NCI-H2196 treated with DMSO at 0.1 percent for 48 hours (cell line): ENCODE data around the gene PRR15.

Source experiments
- DNase-seq: peaks from one replicate; lab custom pipeline; 2025; ENCODE audit not compliant: unreplicated experiment; lab: John Stamatoyannopoulos, UW

PRR15 gene

GRCh38 chr7:29567174-29567573, 3.5 kb downstream of the PRR15 start:
- DNase-seq: no peak

GRCh38 chr7:29569648-29570047, 6.0 kb downstream of the PRR15 start:
- DNase-seq: no peak

GRCh38 chr7:29572558-29572957, 8.9 kb downstream of the PRR15 start:
- no peak for DNase-seq

- no peak for DNase-seq
Observed at GRCh38 chr7:29573567-29573966, 9.9 kb downstream of the PRR15 start.

GRCh38 chr7:29574659-29575058, 11.0 kb downstream of the PRR15 start:
- no peak for DNase-seq

- DNase-seq: no peak
Observed at GRCh38 chr7:29587195-29587808, 23.7 kb downstream of the PRR15 start.

GRCh38 chr7:29588212-29588611, 24.6 kb downstream of the PRR15 start:
- no peak for DNase-seq

- no peak for DNase-seq
Observed at GRCh38 chr7:29588900-29589696, 25.5 kb downstream of the PRR15 start.

- DNase-seq: no peak
Observed at GRCh38 chr7:29592866-29593265, 29.2 kb downstream of the PRR15 start.

- no peak for DNase-seq
Observed at GRCh38 chr7:29593459-29593858, 29.8 kb downstream of the PRR15 start.

GRCh38 chr7:29596593-29597178, 33.1 kb downstream of the PRR15 start:
- DNase-seq: no peak

- DNase-seq: no peak
Observed at GRCh38 chr7:29597266-29597665, 33.6 kb downstream of the PRR15 start.

- DNase-seq: no peak
Observed at GRCh38 chr7:29598137-29598536, 34.5 kb downstream of the PRR15 start.

- no peak for DNase-seq
Observed at GRCh38 chr7:29598613-29599012, 35.0 kb downstream of the PRR15 start.

GRCh38 chr7:29599026-29599425, 35.4 kb downstream of the PRR15 start:
- no peak for DNase-seq

GRCh38 chr7:29600661-29601060, 37.0 kb downstream of the PRR15 start:
- no peak for DNase-seq

- DNase-seq: no peak
Observed at GRCh38 chr7:29604052-29604451, 40.4 kb downstream of the PRR15 start.

GRCh38 chr7:29604702-29605101, 41.1 kb downstream of the PRR15 start:
- DNase-seq: no peak

- no peak for DNase-seq
Observed at GRCh38 chr7:29605671-29606070, 42.0 kb downstream of the PRR15 start.

- DNase-seq: no peak
Observed at GRCh38 chr7:29606287-29606721, 42.7 kb downstream of the PRR15 start.

- DNase-seq: no peak
Observed at GRCh38 chr7:29606830-29607229, 43.2 kb downstream of the PRR15 start.

- DNase-seq: no peak
Observed at GRCh38 chr7:29607259-29607658, 43.6 kb downstream of the PRR15 start.
